Stimulated activated naive CD8-positive, alpha-beta T cell treated with anti-CD3 and anti-CD28 coated beads, Interleukin-15, Interleukin-2, amounts not matched to agents 100 U/mL and 50 U/mL, for 24 hours (primary cell): Measurements from ENCODE around the gene CHMP4B.
A peak's percentile ranks its signal among the peaks of the same experiment; 100 is the strongest.

Source experiments
- ATAC-seq: fragments of 150-1000 bp; cut with Tn5 transposase; one replicate; pipeline ENCODE4 v1.10.0; 2021
- DNase-seq: peaks from one replicate; pipeline ENCODE4 v3.0.0; 2021

The CHMP4B gene

GRCh38 chr20:33865761-33866370, 54.7 kb downstream of the CHMP4B start:
- DNase-seq: no peak
- no peak for ATAC-seq

- no peak for DNase-seq
- no peak for ATAC-seq
These were observed 55.4 kb downstream of the CHMP4B start for GRCh38 chr20:33866398-33867100.

GRCh38 chr20:33868042-33868441, 56.9 kb downstream of the CHMP4B start:
- DNase-seq: no peak
- no peak for ATAC-seq

GRCh38 chr20:33868595-33868994, 57.4 kb downstream of the CHMP4B start:
- DNase-seq (no peak), ATAC-seq (no peak)

- no peak for DNase-seq
- no peak for ATAC-seq
These were observed 58.1 kb downstream of the CHMP4B start for GRCh38 chr20:33869283-33869682.

- no peak for ATAC-seq
- no peak for DNase-seq
These were observed 60.2 kb downstream of the CHMP4B start for GRCh38 chr20:33871362-33871761.

- DNase-seq (no peak), ATAC-seq (no peak)
These were observed 63.0 kb downstream of the CHMP4B start for GRCh38 chr20:33874129-33874528.

- DNase-seq (no peak), ATAC-seq (no peak)
These were observed 63.9 kb downstream of the CHMP4B start for GRCh38 chr20:33875055-33875454.

- ATAC-seq (no peak), DNase-seq (no peak)
These were observed 64.4 kb downstream of the CHMP4B start for GRCh38 chr20:33875534-33876026.

- ATAC-seq (no peak), DNase-seq (no peak)
These were observed 67.4 kb downstream of the CHMP4B start for GRCh38 chr20:33878583-33878982.

GRCh38 chr20:33880396-33880795, 69.2 kb downstream of the CHMP4B start:
- DNase-seq (no peak), ATAC-seq (no peak)

- ATAC-seq (no peak), DNase-seq (no peak)
These were observed 70.8 kb downstream of the CHMP4B start for GRCh38 chr20:33881989-33882388.

- DNase-seq: no peak
- no peak for ATAC-seq
These were observed 71.3 kb downstream of the CHMP4B start for GRCh38 chr20:33882481-33882880.

GRCh38 chr20:33883164-33883563, 72.0 kb downstream of the CHMP4B start:
- ATAC-seq: no peak
- DNase-seq: no peak

- ATAC-seq (no peak), DNase-seq (no peak)
These were observed 73.5 kb downstream of the CHMP4B start for GRCh38 chr20:33884633-33885032.

GRCh38 chr20:33889312-33889711, 78.2 kb downstream of the CHMP4B start:
- ATAC-seq (no peak), DNase-seq (no peak)

- ATAC-seq (no peak), DNase-seq (no peak)
These were observed 79.4 kb downstream of the CHMP4B start for GRCh38 chr20:33890557-33890956.

GRCh38 chr20:33893314-33893713, 82.2 kb downstream of the CHMP4B start:
- DNase-seq (no peak), ATAC-seq (no peak)

GRCh38 chr20:33894798-33895197, 83.7 kb downstream of the CHMP4B start:
- DNase-seq (no peak), ATAC-seq (no peak)

- ATAC-seq (no peak), DNase-seq (no peak)
These were observed 85.4 kb downstream of the CHMP4B start for GRCh38 chr20:33896509-33896908.

- ATAC-seq (no peak), DNase-seq (peak; percentile 24)
These were observed 86.3 kb downstream of the CHMP4B start for GRCh38 chr20:33897313-33897912.

- no peak for DNase-seq
- ATAC-seq: no peak
These were observed 88.0 kb downstream of the CHMP4B start for GRCh38 chr20:33899106-33899505.

- no peak for ATAC-seq
These were observed 89.5 kb downstream of the CHMP4B start for GRCh38 chr20:33900521-33901131.

More at GRCh38 chr20:33900521-33901131, 89.5 kb downstream of the CHMP4B start:
- DNase-seq: no peak
